A549 (cell line): ENCODE measurements around the gene EDN1. TPM values are rescaled to one million over a fixed set of nuclear protein-coding genes. Genes with fewer than 3 reads are reported as not detected.
A peak's percentile ranks its signal among the peaks of the same experiment; 100 is the strongest.

Experiments
- ATAC-seq, 2 experiments: fragments of 200-7000 bp in 1 of 2; fragments of >200 bp in 1 of 2; cut with Nextera tagmentation in 1 of 2; cut with Tn5 transposase in 1 of 2; 3 replicates each; pipeline versions ENCODE4 v1.8.0 to v1.9.1; 2018 to 2020; ENCODE audit warnings: mild to moderate bottlenecking in 1 of 2, moderate library complexity in 1 of 2
- CTCF ChIA-PET: fragments of 300-600 bp; sonication (Branson Sonifier 250); formaldehyde crosslinking; extraction: SDS; loops from one replicate; lab custom pipeline; 2021; ENCODE audit warnings: antibody characterized with exemption, inconsistent platforms; lab: Yijun Ruan, JAX
- POLR2A ChIA-PET: fragments of 350-600 bp; formaldehyde crosslinking; extraction: SDS; loops from one replicate; lab custom pipeline; 2021; ENCODE audit warnings: antibody characterized with exemption, inconsistent platforms; lab: Yijun Ruan, JAX
- DNase-seq, 2 experiments: peaks; one replicate each; pipeline versions ENCODE4 v3.0.0 to v3.0.0-alpha.2; 2011 to 2016; ENCODE audit warnings: low read depth in 1 of 2, low spot score in 1 of 2
- FAIRE-seq: peaks from 2 replicates; lab custom pipeline; 2011; peaks lifted over from hg19 to GRCh38; lab: Jason Lieb, UNC
- H3K27ac ChIP-seq, 2 experiments: fragments of >200 bp; sonication (Bioruptor Twin); formaldehyde crosslinking; 3 replicates each; pipeline ENCODE4 v1.5.1; 2016 to 2017
- H3K4me1 ChIP-seq: fragments of >200 bp; sonication (Bioruptor Twin); formaldehyde crosslinking; 3 replicates; pipeline ENCODE4 v1.6.1; 2016
- H3K4me2 ChIP-seq: fragments of >200 bp; sonication (Bioruptor Twin); formaldehyde crosslinking; 3 replicates; pipeline ENCODE4 v1.6.1; 2016
- H3K4me3 ChIP-seq: fragments of >200 bp; sonication (Bioruptor Twin); formaldehyde crosslinking; 3 replicates; pipeline ENCODE4 v1.5.1; 2016
- H3K9me3 ChIP-seq: fragments of >200 bp; sonication (Bioruptor Twin); formaldehyde crosslinking; 3 replicates; pipeline ENCODE4 v1.6.1; 2016
- CBX2 ChIP-seq: fragments of 200-600 bp; sonication (generic); IDR thresholded peaks from 2 replicates; pipeline ENCODE4 v1.6.1; 2016; ENCODE audit warnings: low read depth, mild to moderate bottlenecking, borderline replicate concordance
- CHD4 ChIP-seq: fragments of 200-600 bp; sonication (generic); IDR thresholded peaks from 2 replicates; pipeline ENCODE4 v1.6.1; 2016; ENCODE audit warnings: antibody characterized with exemption, mild to moderate bottlenecking, borderline replicate concordance
- EP300 ChIP-seq, 2 experiments: fragments of >200 bp; sonication (Bioruptor Twin); formaldehyde crosslinking; IDR thresholded peaks; 2 replicates in 1 of 2; 3 replicates in 1 of 2; pipeline ENCODE4 v1.6.1; 2016 to 2017
- FOSL2 ChIP-seq, 2 experiments: fragments of 450-650 bp in 1 of 2; fragments of >200 bp in 1 of 2; sonication (Bioruptor Twin) in 1 of 2; formaldehyde crosslinking; IDR thresholded peaks; 2 replicates each; pipeline versions ENCODE4 v1.5.0 to v1.6.1; 2016 to 2020; ENCODE audit warnings: mild to moderate bottlenecking in 1 of 2, moderate library complexity in 1 of 2
- HDAC2 ChIP-seq: fragments of 200-600 bp; sonication (generic); IDR thresholded peaks from 2 replicates; pipeline ENCODE4 v1.6.1; 2016
- HEYL ChIP-seq: fragments of 250-450 bp; sonication (Bioruptor Pico); IDR thresholded peaks from 2 replicates; pipeline ENCODE4 v1.8.0; 2021; ENCODE audit warnings: mild to moderate bottlenecking, moderate library complexity
- HOXA7 ChIP-seq: fragments of 250-450 bp; sonication (Bioruptor Pico); IDR thresholded peaks from 2 replicates; pipeline ENCODE4 v1.5.0; 2020; ENCODE audit warnings: mild to moderate bottlenecking, moderate library complexity
- HOXB5 ChIP-seq: fragments of 250-450 bp; sonication (Bioruptor Pico); IDR thresholded peaks from 2 replicates; pipeline ENCODE4 v1.5.0; 2020; ENCODE audit warnings: mild to moderate bottlenecking, moderate library complexity
- KDM5A ChIP-seq: fragments of 200-600 bp; sonication (generic); IDR thresholded peaks from 2 replicates; pipeline ENCODE4 v1.6.1; 2016; ENCODE audit warnings: antibody characterized with exemption, mild to moderate bottlenecking
- MAFK ChIP-seq: fragments of 450-650 bp; IDR thresholded peaks from 2 replicates; pipeline ENCODE4 v1.6.1; 2014; ENCODE audit not compliant: partially characterized antibody
- MAZ ChIP-seq: fragments of 150-350 bp; IDR thresholded peaks from 2 replicates; pipeline ENCODE4 v1.6.1; 2014; ENCODE audit warnings: antibody characterized with exemption, low read depth, low read length, borderline replicate concordance
- MYC ChIP-seq: IDR thresholded peaks from 2 replicates; pipeline ENCODE4 v1.6.1; 2012; ENCODE audit warnings: mild to moderate bottlenecking, inconsistent platforms, low read length, improper control_type of control experiment, borderline replicate concordance
- NPAS2 ChIP-seq: fragments of 250-450 bp; sonication (Bioruptor Pico); IDR thresholded peaks from 2 replicates; pipeline ENCODE4 v1.8.0; 2022; ENCODE audit warnings: mild to moderate bottlenecking, moderate library complexity, borderline replicate concordance
- PHF8 ChIP-seq: fragments of 200-600 bp; sonication (generic); IDR thresholded peaks from 2 replicates; pipeline ENCODE4 v1.6.1; 2016; ENCODE audit warnings: low read depth, mild to moderate bottlenecking, antibody characterized with exemption, moderate library complexity, borderline replicate concordance
- POLR2A ChIP-seq: IDR thresholded peaks from 2 replicates; pipeline ENCODE4 v1.6.1; 2012; ENCODE audit warnings: mild to moderate bottlenecking, low read length
- RAD21 ChIP-seq, 2 experiments: fragments of >200 bp in 1 of 2; sonication (Bioruptor Twin) in 1 of 2; formaldehyde crosslinking in 1 of 2; IDR thresholded peaks in 1 of 2; conservative IDR thresholded peaks in 1 of 2; 2 replicates in 1 of 2; 3 replicates in 1 of 2; pipeline ENCODE4 v1.6.1; 2012 to 2018; ENCODE audit warnings: inconsistent platforms in 1 of 2
- ZSCAN20 ChIP-seq: fragments of 250-450 bp; sonication (Bioruptor Pico); IDR thresholded peaks from 2 replicates; pipeline ENCODE4 v1.8.0; 2022; ENCODE audit warnings: mild to moderate bottlenecking, moderate library complexity
- WGBS: methylation state at CpG from one replicate; pipeline ENCODE4 v1.1.6; 2017; ENCODE audit errors: missing lambda C conversion rate; 5-methylcytosine and 5-hydroxymethylcytosine counted together
- polyA plus RNA-seq, 4 experiments: library from polyadenylated mRNA; depleted of rRNA in 3 of 4; stranded (reverse); fragments of >200 nt; fragmentation: RNase III in 1 of 4; extraction: RNeasy Plus Mini Kit Qiagen cat#74134 plus additional on column Dnase treatment in 1 of 4; gene quantifications; 2 replicates in 3 of 4; 3 replicates in 1 of 4; pipeline ENCODE4 v1.2.3, GENCODE V29; 2011 to 2017
- TF ChIP-seq, protein P1 (sequence below): fragments of 450-650 bp; IDR thresholded peaks from 2 replicates; pipeline ENCODE4 v1.6.1; 2014; ENCODE audit warnings: antibody characterized with exemption
- TF ChIP-seq, protein P2 (sequence below): IDR thresholded peaks from 2 replicates; pipeline ENCODE4 v1.6.1; 2012
- TF ChIP-seq, protein P3 (sequence below): fragments of 200-600 bp; sonication (generic); IDR thresholded peaks from 2 replicates; pipeline ENCODE4 v1.6.1; 2016; ENCODE audit warnings: antibody characterized with exemption, mild to moderate bottlenecking, moderate library complexity

EDN1 gene
- polyA plus RNA-seq, 2 of the 4 experiments (the other 2 are of a cell fraction): 33.5 to 87.4 TPM

DNA sequence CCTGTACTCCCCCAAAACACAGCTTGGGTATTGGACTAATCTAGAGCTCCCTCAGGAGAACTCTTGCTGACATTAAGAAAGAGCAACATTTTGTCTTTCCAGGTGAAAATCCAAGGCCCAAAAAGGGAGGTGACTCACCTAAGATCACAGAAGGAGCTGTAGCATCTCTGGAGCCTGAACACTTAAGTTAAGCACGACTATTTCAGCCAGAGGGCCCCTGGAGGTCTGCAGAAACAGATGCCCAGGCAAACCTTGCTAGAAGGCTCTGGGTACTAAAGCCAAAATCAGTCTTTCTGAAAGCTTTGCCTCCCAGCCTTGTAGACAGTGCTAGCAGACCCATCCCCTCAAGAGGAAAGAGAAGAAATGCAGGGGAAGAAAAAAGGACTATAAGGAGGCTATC lies 8.8 kb downstream of the EDN1 start:
- DNase-seq: peak in 1 of 2 experiments; percentile 61
- Histone ChIP-seq H3K4me1 (peaks cover 78% of the 10 kb centered on the region), H3K27ac (peak overlapping the region; percentile 89 to 93), H3K9me3 (no peaks in the 10 kb centered on the region), H3K4me3 (no peak overlapping the region), H3K4me2 (peak overlapping the region; percentile 92)
- ChIA-PET CTCF (interaction anchor here (1.0 to 17.8 kb wide), 7 partner anchors 12 to 307 kb away, joined by 3 to 208 read pairs (median 4); no protein-coding TSS in a partner anchor), POLR2A (interaction anchor here (0.6 to 3.1 kb wide), 5 partner anchors 9 to 303 kb away, joined by 3 to 13 read pairs (median 5); partner anchors contain the start of gene EDN1)
- WGBS: 0% methylated on average over 1 of the region's 1 CpG
- FAIRE-seq: no peak
- TF ChIP-seq FOSL2 (IDR thresholded peaks at IDR 0.05) (no peak), FOSL2 (CRISPR knock-in tag; IDR thresholded peaks at IDR 0.05) (peak; percentile 58; the same call in 1 of the 2 replicates), RAD21 (conservative IDR thresholded peaks at IDR 0.05 in 1 of 2, IDR thresholded peaks at IDR 0.05 in 1 of 2) (0 out of 5 replicates have a peak, but pooled peaks of 1 of the 2 experiments have one; percentile 6)
- TF ChIP-seq, protein P1, sequence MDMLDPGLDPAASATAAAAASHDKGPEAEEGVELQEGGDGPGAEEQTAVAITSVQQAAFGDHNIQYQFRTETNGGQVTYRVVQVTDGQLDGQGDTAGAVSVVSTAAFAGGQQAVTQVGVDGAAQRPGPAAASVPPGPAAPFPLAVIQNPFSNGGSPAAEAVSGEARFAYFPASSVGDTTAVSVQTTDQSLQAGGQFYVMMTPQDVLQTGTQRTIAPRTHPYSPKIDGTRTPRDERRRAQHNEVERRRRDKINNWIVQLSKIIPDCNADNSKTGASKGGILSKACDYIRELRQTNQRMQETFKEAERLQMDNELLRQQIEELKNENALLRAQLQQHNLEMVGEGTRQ: no peak
- TF ChIP-seq, protein P2, sequence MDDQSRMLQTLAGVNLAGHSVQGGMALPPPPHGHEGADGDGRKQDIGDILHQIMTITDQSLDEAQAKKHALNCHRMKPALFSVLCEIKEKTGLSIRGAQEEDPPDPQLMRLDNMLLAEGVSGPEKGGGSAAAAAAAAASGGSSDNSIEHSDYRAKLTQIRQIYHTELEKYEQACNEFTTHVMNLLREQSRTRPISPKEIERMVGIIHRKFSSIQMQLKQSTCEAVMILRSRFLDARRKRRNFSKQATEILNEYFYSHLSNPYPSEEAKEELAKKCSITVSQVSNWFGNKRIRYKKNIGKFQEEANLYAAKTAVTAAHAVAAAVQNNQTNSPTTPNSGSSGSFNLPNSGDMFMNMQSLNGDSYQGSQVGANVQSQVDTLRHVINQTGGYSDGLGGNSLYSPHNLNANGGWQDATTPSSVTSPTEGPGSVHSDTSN: 0 out of 2 replicates have a peak, but pooled peaks have one; percentile 15
- ATAC-seq: peak in 1 of 2 experiments; percentile 0; a peak in 3 of 6 replicates

DNA sequence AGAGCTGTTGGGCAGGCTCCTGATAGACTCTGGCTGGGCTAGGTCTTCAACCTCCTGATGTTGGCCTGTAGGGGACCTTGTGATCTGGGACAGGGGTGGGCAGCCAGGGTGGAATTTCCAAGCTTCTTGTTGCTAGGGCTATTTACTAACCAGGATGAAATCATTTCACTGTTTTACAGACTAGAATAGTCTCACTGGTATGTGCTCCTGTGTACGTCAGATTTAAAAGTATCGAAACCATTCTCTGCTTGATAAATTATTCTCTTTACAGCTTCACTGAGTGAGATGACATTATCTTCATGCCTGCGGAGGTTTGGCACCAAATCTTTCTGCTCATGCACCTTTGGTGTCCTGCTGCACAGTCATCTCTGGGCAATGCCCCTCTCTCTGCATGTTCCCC lies 10.9 kb downstream of the EDN1 start:
- Histone ChIP-seq H3K27ac (peak overlapping the region; percentile 42 to 93; a peak in 5 of 6 replicates), H3K4me1 (peaks cover 77% of the 10 kb centered on the region), H3K4me3 (no peak overlapping the region), H3K4me2 (no peak overlapping the region), H3K9me3 (no peaks in the 10 kb centered on the region)
- TF ChIP-seq, protein P3, sequence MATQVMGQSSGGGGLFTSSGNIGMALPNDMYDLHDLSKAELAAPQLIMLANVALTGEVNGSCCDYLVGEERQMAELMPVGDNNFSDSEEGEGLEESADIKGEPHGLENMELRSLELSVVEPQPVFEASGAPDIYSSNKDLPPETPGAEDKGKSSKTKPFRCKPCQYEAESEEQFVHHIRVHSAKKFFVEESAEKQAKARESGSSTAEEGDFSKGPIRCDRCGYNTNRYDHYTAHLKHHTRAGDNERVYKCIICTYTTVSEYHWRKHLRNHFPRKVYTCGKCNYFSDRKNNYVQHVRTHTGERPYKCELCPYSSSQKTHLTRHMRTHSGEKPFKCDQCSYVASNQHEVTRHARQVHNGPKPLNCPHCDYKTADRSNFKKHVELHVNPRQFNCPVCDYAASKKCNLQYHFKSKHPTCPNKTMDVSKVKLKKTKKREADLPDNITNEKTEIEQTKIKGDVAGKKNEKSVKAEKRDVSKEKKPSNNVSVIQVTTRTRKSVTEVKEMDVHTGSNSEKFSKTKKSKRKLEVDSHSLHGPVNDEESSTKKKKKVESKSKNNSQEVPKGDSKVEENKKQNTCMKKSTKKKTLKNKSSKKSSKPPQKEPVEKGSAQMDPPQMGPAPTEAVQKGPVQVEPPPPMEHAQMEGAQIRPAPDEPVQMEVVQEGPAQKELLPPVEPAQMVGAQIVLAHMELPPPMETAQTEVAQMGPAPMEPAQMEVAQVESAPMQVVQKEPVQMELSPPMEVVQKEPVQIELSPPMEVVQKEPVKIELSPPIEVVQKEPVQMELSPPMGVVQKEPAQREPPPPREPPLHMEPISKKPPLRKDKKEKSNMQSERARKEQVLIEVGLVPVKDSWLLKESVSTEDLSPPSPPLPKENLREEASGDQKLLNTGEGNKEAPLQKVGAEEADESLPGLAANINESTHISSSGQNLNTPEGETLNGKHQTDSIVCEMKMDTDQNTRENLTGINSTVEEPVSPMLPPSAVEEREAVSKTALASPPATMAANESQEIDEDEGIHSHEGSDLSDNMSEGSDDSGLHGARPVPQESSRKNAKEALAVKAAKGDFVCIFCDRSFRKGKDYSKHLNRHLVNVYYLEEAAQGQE: no peak; the same call in 1 of the 2 replicates
- TF ChIP-seq HOXA7 (CRISPR knock-in tag): peak; percentile 79; the same call in 1 of the 2 replicates
- DNase-seq (no peak), ATAC-seq (peak in 1 of 2 experiments; percentile 4; a peak in 3 of 6 replicates), FAIRE-seq (no peak)
- POLR2A ChIA-PET: interaction anchor here (3.1 kb wide), 1 partner anchor 31 kb away, joined by 11 read pairs; no protein-coding TSS in a partner anchor
- CTCF ChIA-PET: interaction anchor here (0.6 to 17.8 kb wide), 4 partner anchors 10 to 1537 kb away, joined by 3 to 208 read pairs (median 6); no protein-coding TSS in a partner anchor
- WGBS: 89% methylated on average over 3 of the region's 3 CpGs

DNA sequence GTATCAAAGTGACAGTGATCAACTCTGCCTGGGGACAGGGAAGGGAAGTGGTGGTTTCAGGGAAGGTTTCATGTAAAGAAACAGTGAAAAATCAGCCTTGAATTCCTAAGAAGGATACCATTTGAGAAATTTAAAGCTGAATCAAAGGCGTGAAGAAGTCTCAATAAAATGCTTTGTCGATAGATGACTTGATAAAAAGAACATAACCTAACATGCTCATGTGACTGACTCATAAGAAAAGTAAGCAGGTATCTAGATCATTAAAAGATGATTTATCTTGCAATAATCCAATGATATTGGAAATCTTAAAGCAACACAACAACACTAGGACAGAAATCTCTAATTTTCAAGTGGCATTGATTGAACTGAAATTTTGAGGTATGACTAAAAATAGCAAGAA lies 14.3 kb downstream of the EDN1 start:
- H3K4me2 ChIP-seq: peak overlapping the region; percentile 73; the same call in 2 of the 3 replicates
- peaks cover 66% of the 10 kb centered on the region for H3K4me1 ChIP-seq
- H3K9me3 ChIP-seq: no peaks in the 10 kb centered on the region
- CTCF ChIA-PET: interaction anchor here (1.0 to 17.8 kb wide), 3 partner anchors 12 to 301 kb away, joined by 3 to 208 read pairs (median 3); no protein-coding TSS in a partner anchor
- ATAC-seq: no peak
- no peak for FAIRE-seq
- 35% methylated on average over 2 of the region's 2 CpGs for WGBS
- peak overlapping the region; percentile 11 to 69; a peak in 3 of 6 replicates for H3K27ac ChIP-seq
- no peak overlapping the region for H3K4me3 ChIP-seq
- POLR2A ChIA-PET: no interaction called here
- no peak for DNase-seq
- no peak for TF ChIP-seq MAFK
- no peak for TF ChIP-seq CBX2
- TF ChIP-seq MAZ: no peak
- no peak for TF ChIP-seq KDM5A
- TF ChIP-seq HEYL (CRISPR knock-in tag): no peak
- no peak for TF ChIP-seq HDAC2
- TF ChIP-seq PHF8: no peak
- TF ChIP-seq MYC: no peak
- TF ChIP-seq ZSCAN20 (CRISPR knock-in tag): no peak
- TF ChIP-seq, protein P3: no peak
- TF ChIP-seq NPAS2 (CRISPR knock-in tag): no peak
- no peak for TF ChIP-seq CHD4
- TF ChIP-seq POLR2A: no peak
- TF ChIP-seq, protein P2: no peak
- TF ChIP-seq EP300 (IDR thresholded peaks at IDR 0.05): no peak
- TF ChIP-seq HOXB5 (CRISPR knock-in tag): no peak
